Fibroblast of the aortic adventitia (primary cell): Measurements from ENCODE around the gene SUSD2. TPM values are rescaled to one million over a fixed set of nuclear protein-coding genes. Genes with fewer than 3 reads are reported as not detected.

ENCODE experiments used
- DNase-seq: peaks from one replicate; pipeline ENCODE4 v3.0.0-alpha.2; 2010; ENCODE audit warnings: low read depth
- H3K4me3 ChIP-seq: 2 replicates; pipeline ENCODE4 v1.5.1; 2011; ENCODE audit warnings: low read depth, mild to moderate bottlenecking, control low read depth, low read length, moderate library complexity
- CTCF ChIP-seq: IDR thresholded peaks from 2 replicates; pipeline ENCODE4 v1.5.1; 2011; ENCODE audit warnings: mild to moderate bottlenecking, low read length, control low read depth, inconsistent platforms; ENCODE audit not compliant: insufficient read depth
- total RNA-seq: library from RNA; depleted of rRNA; stranded (reverse); fragments of >200 nt; gene quantifications from 2 replicates; pipeline ENCODE4 v1.2.3, GENCODE V29; 2012; ENCODE audit warnings: low replicate concordance

The SUSD2 gene
- total RNA-seq, 1 donor: 0.99 TPM

GRCh38 chr22:24175160-24175808 lies 6.0 kb upstream of the SUSD2 start:
- DNase-seq: peak; percentile 74
- H3K4me3 ChIP-seq: no peak overlapping the region
- TF ChIP-seq CTCF: peak; percentile 96

GRCh38 chr22:24176040-24176439 lies 5.2 kb upstream of the SUSD2 start:
- no peak for TF ChIP-seq CTCF
- H3K4me3 ChIP-seq: no peak overlapping the region
- no peak for DNase-seq

- H3K4me3 ChIP-seq: no peak overlapping the region
- no peak for DNase-seq
- no peak for TF ChIP-seq CTCF
Measured at GRCh38 chr22:24176630-24177029, 4.7 kb upstream of the SUSD2 start.

- H3K4me3 ChIP-seq: no peak overlapping the region
- DNase-seq: no peak
- no peak for TF ChIP-seq CTCF
Measured at GRCh38 chr22:24177045-24177444, 4.2 kb upstream of the SUSD2 start.

GRCh38 chr22:24177456-24177855 lies 3.8 kb upstream of the SUSD2 start:
- TF ChIP-seq CTCF: no peak
- H3K4me3 ChIP-seq: no peak overlapping the region
- DNase-seq: no peak

- no peak overlapping the region for H3K4me3 ChIP-seq
- no peak for DNase-seq
- TF ChIP-seq CTCF: no peak
Measured at GRCh38 chr22:24178021-24178431, 3.3 kb upstream of the SUSD2 start.
